Measurements from ENCODE around the gene INSRR. TPM values are rescaled to one million over a fixed set of nuclear protein-coding genes. Genes with fewer than 3 reads are reported as not detected.

The INSRR gene
- total RNA-seq, 1 donor from 2014 or later = not detected

- Mint-ChIP-seq H3K36me3 (ENCODE audit: insufficient read depth) (no peaks in the 10 kb centered on the region), H3K27ac (no peak overlapping the region), H3K9me3 (ENCODE audit: low read depth) (no peaks in the 10 kb centered on the region), H3K4me1 (ENCODE audit: low read depth) (peaks cover 3% of the 10 kb centered on the region), H3K4me3 (ENCODE audit: low read depth) (no peak overlapping the region), H3K27me3 (peaks cover 46% of the 10 kb centered on the region)
- DNase-seq (ENCODE audit: low spot score, unreplicated experiment) = no peak
- TF ChIP-seq CTCF (IDR thresholded peaks at IDR 0.05; ENCODE audit: unreplicated experiment) = no peak
Observed at GRCh38 chr1:156828400-156829124, 30.4 kb downstream of the INSRR start.

GRCh38 chr1:156826630-156827029, 32.3 kb downstream of the INSRR start:
- H3K27me3 Mint-ChIP-seq = peaks cover 46% of the 10 kb centered on the region
- no peak overlapping the region for H3K27ac Mint-ChIP-seq
- no peak overlapping the region for H3K4me3 Mint-ChIP-seq (ENCODE audit: low read depth)
- H3K36me3 Mint-ChIP-seq (ENCODE audit: insufficient read depth) = no peaks in the 10 kb centered on the region
- no peak for DNase-seq (ENCODE audit: low spot score, unreplicated experiment)
- no peak for TF ChIP-seq CTCF (IDR thresholded peaks at IDR 0.05; ENCODE audit: unreplicated experiment)
- no peaks in the 10 kb centered on the region for H3K4me1 Mint-ChIP-seq (ENCODE audit: low read depth)
- H3K9me3 Mint-ChIP-seq (ENCODE audit: low read depth) = no peaks in the 10 kb centered on the region

GRCh38 chr1:156823210-156823790, 35.6 kb downstream of the INSRR start:
- no peak overlapping the region for H3K4me3 Mint-ChIP-seq (ENCODE audit: low read depth)
- DNase-seq (ENCODE audit: low spot score, unreplicated experiment) = no peak
- no peaks in the 10 kb centered on the region for H3K36me3 Mint-ChIP-seq (ENCODE audit: insufficient read depth)

GRCh38 chr1:156822680-156823079, 36.2 kb downstream of the INSRR start:
- Mint-ChIP-seq H3K27me3 (peaks cover 45% of the 10 kb centered on the region), H3K36me3 (ENCODE audit: insufficient read depth) (no peaks in the 10 kb centered on the region), H3K4me1 (ENCODE audit: low read depth) (no peaks in the 10 kb centered on the region), H3K9me3 (ENCODE audit: low read depth) (peaks cover 8% of the 10 kb centered on the region), H3K4me3 (ENCODE audit: low read depth) (no peak overlapping the region), H3K27ac (no peak overlapping the region)
- no peak for TF ChIP-seq CTCF (IDR thresholded peaks at IDR 0.05; ENCODE audit: unreplicated experiment)
- DNase-seq (ENCODE audit: low spot score, unreplicated experiment) = no peak

More at GRCh38 chr1:156823210-156823790, 35.6 kb downstream of the INSRR start:
- peaks cover 8% of the 10 kb centered on the region for H3K9me3 Mint-ChIP-seq (ENCODE audit: low read depth)
- H3K27ac Mint-ChIP-seq = no peak overlapping the region
- no peak for TF ChIP-seq CTCF (IDR thresholded peaks at IDR 0.05; ENCODE audit: unreplicated experiment)
- no peaks in the 10 kb centered on the region for H3K4me1 Mint-ChIP-seq (ENCODE audit: low read depth)
- peaks cover 46% of the 10 kb centered on the region for H3K27me3 Mint-ChIP-seq

GRCh38 chr1:156821801-156822200, 37.1 kb downstream of the INSRR start:
- H3K27ac Mint-ChIP-seq = no peak overlapping the region
- H3K4me3 Mint-ChIP-seq (ENCODE audit: low read depth) = no peak overlapping the region
- no peaks in the 10 kb centered on the region for H3K36me3 Mint-ChIP-seq (ENCODE audit: insufficient read depth)
- H3K4me1 Mint-ChIP-seq (ENCODE audit: low read depth) = no peaks in the 10 kb centered on the region
- peaks cover 8% of the 10 kb centered on the region for H3K9me3 Mint-ChIP-seq (ENCODE audit: low read depth)
- DNase-seq (ENCODE audit: low spot score, unreplicated experiment) = no peak
- peaks cover 49% of the 10 kb centered on the region for H3K27me3 Mint-ChIP-seq
- TF ChIP-seq CTCF (IDR thresholded peaks at IDR 0.05; ENCODE audit: unreplicated experiment) = no peak
